Activated CD4-positive, alpha-beta memory T cell treated with anti-CD3 and anti-CD28 coated beads, Interleukin-2, amount 10 ng/mL, durations not matched to agents 7 days and 5 days (primary cell): ENCODE measurements around the gene PHACTR1. TPM values are rescaled to one million over a fixed set of nuclear protein-coding genes. Genes with fewer than 3 reads are reported as not detected.
"Not testable (repeated sequence)": the region's sequence is repeated elsewhere in the genome, so short reads cannot be mapped to it uniquely, and the experiment has no call there.

Experiments
- CTCF ChIA-PET: fragments of 350-600 bp; sonication (Branson Sonifier 250); formaldehyde crosslinking; loops from one replicate; lab custom pipeline; 2021; ENCODE audit warnings: antibody characterized with exemption, inconsistent platforms; lab: Charles Lee
- POLR2A ChIA-PET: fragments of 350-600 bp; sonication (Branson Sonifier 250); formaldehyde crosslinking; loops from one replicate; lab custom pipeline; 2021; ENCODE audit warnings: antibody characterized with exemption; lab: Charles Lee
- DNase-seq: peaks from one replicate; pipeline ENCODE4 v3.0.0-alpha.2; 2020
- H3K27ac Mint-ChIP-seq: one replicate; pipeline ENCODE4 v1.8.0; 2021; ENCODE audit warnings: mild to moderate bottlenecking, mixed read lengths
- H3K27me3 Mint-ChIP-seq: one replicate; pipeline ENCODE4 v1.8.0; 2021; ENCODE audit warnings: mixed read lengths
- H3K36me3 Mint-ChIP-seq: one replicate; pipeline ENCODE4 v1.8.0; 2021; ENCODE audit warnings: low read depth, mixed read lengths
- H3K4me1 Mint-ChIP-seq: one replicate; pipeline ENCODE4 v1.8.0; 2021; ENCODE audit warnings: mixed read lengths
- H3K4me3 Mint-ChIP-seq: one replicate; pipeline ENCODE4 v1.8.0; 2021; ENCODE audit warnings: mild to moderate bottlenecking, mixed read lengths
- H3K9me3 Mint-ChIP-seq: one replicate; pipeline ENCODE4 v1.8.0; 2021; ENCODE audit warnings: mixed read lengths
- total RNA-seq, 2 experiments: library from RNA; stranded (reverse); gene quantifications; one replicate each; pipeline ENCODE4 v1.2.3, GENCODE V29; 2021

The PHACTR1 gene
- total RNA-seq, 2 experiments from 2014 or later: 0.33 to 0.53 TPM

DNA sequence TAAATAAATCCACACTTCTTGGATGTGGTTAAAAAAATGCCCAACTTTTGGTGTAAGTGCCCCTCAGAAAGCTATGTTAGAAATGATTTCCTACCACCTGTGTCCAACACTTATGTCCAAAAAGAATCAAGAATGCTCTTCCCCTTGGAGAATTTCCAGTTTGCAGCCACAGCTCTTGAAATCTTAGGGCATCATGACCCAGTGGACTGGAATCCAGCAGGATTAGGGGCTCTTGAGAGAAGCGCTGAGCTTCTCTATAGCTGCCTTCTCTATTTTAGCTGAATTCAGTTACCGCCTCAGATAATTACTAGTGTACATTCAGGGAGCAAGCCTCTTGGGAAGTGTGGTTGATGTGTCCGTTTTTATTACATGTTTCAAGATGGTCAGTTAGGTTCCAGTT is 2.5 kb downstream of the PHACTR1 start:
- peaks cover 3% of the 10 kb centered on the region for H3K27me3 Mint-ChIP-seq
- no peak for DNase-seq
- no peak overlapping the region for H3K27ac Mint-ChIP-seq
- no peaks in the 10 kb centered on the region for H3K9me3 Mint-ChIP-seq
- H3K36me3 Mint-ChIP-seq: no peaks in the 10 kb centered on the region
- no peaks in the 10 kb centered on the region for H3K4me1 Mint-ChIP-seq
- POLR2A ChIA-PET: no interaction called here
- CTCF ChIA-PET: no interaction called here
- H3K4me3 Mint-ChIP-seq: no peak overlapping the region

- H3K36me3 Mint-ChIP-seq: no peaks in the 10 kb centered on the region
- ChIA-PET POLR2A (no interaction called here), CTCF (no interaction called here)
- peaks cover 1% of the 10 kb centered on the region for H3K27me3 Mint-ChIP-seq
- H3K27ac Mint-ChIP-seq: no peak overlapping the region
- no peak for DNase-seq
- H3K4me3 Mint-ChIP-seq: no peak overlapping the region
- H3K4me1 Mint-ChIP-seq: no peaks in the 10 kb centered on the region
- H3K9me3 Mint-ChIP-seq: no peaks in the 10 kb centered on the region
These were observed 3.7 kb downstream of the PHACTR1 start for GRCh38 chr6:12720310-12720709.

- DNase-seq: no peak
- Mint-ChIP-seq H3K27ac (no peak overlapping the region), H3K4me1 (no peaks in the 10 kb centered on the region), H3K9me3 (no peaks in the 10 kb centered on the region), H3K27me3 (no peaks in the 10 kb centered on the region), H3K36me3 (no peaks in the 10 kb centered on the region), H3K4me3 (no peak overlapping the region)
- ChIA-PET POLR2A (no interaction called here), CTCF (no interaction called here)
These were observed 8.7 kb downstream of the PHACTR1 start for GRCh38 chr6:12725263-12725662.

- Mint-ChIP-seq H3K27ac (no peak overlapping the region), H3K36me3 (no peaks in the 10 kb centered on the region), H3K9me3 (no peaks in the 10 kb centered on the region), H3K4me3 (no peak overlapping the region), H3K27me3 (no peaks in the 10 kb centered on the region), H3K4me1 (no peaks in the 10 kb centered on the region)
- POLR2A ChIA-PET: no interaction called here
- CTCF ChIA-PET: no interaction called here
- no peak for DNase-seq
These were observed 12.9 kb downstream of the PHACTR1 start for GRCh38 chr6:12729467-12729866.

GRCh38 chr6:12730809-12731208 is 14.2 kb downstream of the PHACTR1 start:
- H3K36me3 Mint-ChIP-seq, H3K4me3 Mint-ChIP-seq, H3K4me1 Mint-ChIP-seq, H3K27ac Mint-ChIP-seq, H3K9me3 Mint-ChIP-seq, DNase-seq, POLR2A ChIA-PET, H3K27me3 Mint-ChIP-seq, CTCF ChIA-PET: not testable (repeated sequence)

DNA sequence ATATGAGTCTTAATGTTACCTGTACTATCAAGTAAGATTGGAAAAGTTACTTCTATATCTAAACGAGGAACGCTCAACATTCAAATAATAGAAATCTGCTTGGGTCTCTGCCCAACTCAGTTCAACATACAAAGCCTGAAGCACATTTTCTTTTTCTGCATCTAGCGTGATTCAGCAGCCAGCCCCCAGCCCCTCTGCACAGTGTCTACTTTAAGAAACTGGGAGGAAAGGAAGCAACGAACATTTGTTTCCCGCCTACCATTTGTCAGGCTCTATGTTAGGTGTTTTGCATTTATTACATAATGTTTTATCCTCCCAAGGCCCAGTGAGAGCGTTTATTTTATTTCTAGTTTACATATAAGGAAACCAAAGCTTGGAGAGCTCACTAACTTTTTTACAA is 17.3 kb downstream of the PHACTR1 start:
- H3K27ac Mint-ChIP-seq: no peak overlapping the region
- ChIA-PET CTCF (no interaction called here), POLR2A (no interaction called here)
- H3K27me3 Mint-ChIP-seq: no peaks in the 10 kb centered on the region
- H3K9me3 Mint-ChIP-seq: no peaks in the 10 kb centered on the region
- H3K4me1 Mint-ChIP-seq: no peaks in the 10 kb centered on the region
- H3K4me3 Mint-ChIP-seq: no peak overlapping the region
- DNase-seq: no peak
- no peaks in the 10 kb centered on the region for H3K36me3 Mint-ChIP-seq

- H3K36me3 Mint-ChIP-seq: no peaks in the 10 kb centered on the region
- DNase-seq: no peak
- no peak overlapping the region for H3K4me3 Mint-ChIP-seq
- ChIA-PET POLR2A (no interaction called here), CTCF (no interaction called here)
- no peak overlapping the region for H3K27ac Mint-ChIP-seq
- no peaks in the 10 kb centered on the region for H3K4me1 Mint-ChIP-seq
- H3K9me3 Mint-ChIP-seq: no peaks in the 10 kb centered on the region
- no peaks in the 10 kb centered on the region for H3K27me3 Mint-ChIP-seq
These were observed 19.2 kb downstream of the PHACTR1 start for GRCh38 chr6:12735786-12736185.

DNA sequence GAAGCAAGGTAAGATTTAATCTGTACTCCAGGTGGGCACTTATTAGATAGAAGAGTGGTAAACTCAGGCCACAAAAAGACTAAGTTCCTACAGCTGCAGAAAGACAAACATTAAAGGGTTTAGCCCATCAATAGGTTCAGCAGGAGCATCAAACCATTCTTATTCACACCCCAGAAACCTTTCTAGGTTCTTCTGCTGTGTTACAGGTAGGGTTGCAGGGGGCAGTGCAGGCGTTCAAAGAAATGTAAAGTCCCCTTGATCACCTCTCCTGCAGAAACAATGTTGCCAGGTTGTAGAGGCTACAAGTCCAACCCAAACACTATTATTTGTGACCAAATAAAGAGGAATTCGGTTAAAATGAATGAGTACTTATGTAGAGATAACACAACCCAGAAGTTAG is 31.8 kb downstream of the PHACTR1 start:
- CTCF ChIA-PET: no interaction called here
- Mint-ChIP-seq H3K36me3 (no peaks in the 10 kb centered on the region), H3K27me3 (peaks cover 18% of the 10 kb centered on the region), H3K27ac (no peak overlapping the region), H3K9me3 (peaks cover 7% of the 10 kb centered on the region), H3K4me1 (no peaks in the 10 kb centered on the region), H3K4me3 (no peak overlapping the region)
- no peak for DNase-seq
- POLR2A ChIA-PET: no interaction called here

- Mint-ChIP-seq H3K27me3 (peaks cover 18% of the 10 kb centered on the region), H3K27ac (no peak overlapping the region), H3K9me3 (peaks cover 7% of the 10 kb centered on the region), H3K36me3 (no peaks in the 10 kb centered on the region), H3K4me3 (no peak overlapping the region), H3K4me1 (no peaks in the 10 kb centered on the region)
- DNase-seq: no peak
- ChIA-PET CTCF (no interaction called here), POLR2A (no interaction called here)
These were observed 32.4 kb downstream of the PHACTR1 start for GRCh38 chr6:12748815-12749521.

GRCh38 chr6:12749531-12750379 is 33.2 kb downstream of the PHACTR1 start:
- H3K4me3 Mint-ChIP-seq: no peak overlapping the region
- ChIA-PET CTCF (no interaction called here), POLR2A (no interaction called here)
- H3K27ac Mint-ChIP-seq: no peak overlapping the region
- H3K9me3 Mint-ChIP-seq: peaks cover 7% of the 10 kb centered on the region
- H3K4me1 Mint-ChIP-seq: no peaks in the 10 kb centered on the region
- H3K27me3 Mint-ChIP-seq: peaks cover 18% of the 10 kb centered on the region
- no peaks in the 10 kb centered on the region for H3K36me3 Mint-ChIP-seq
- no peak for DNase-seq

DNA sequence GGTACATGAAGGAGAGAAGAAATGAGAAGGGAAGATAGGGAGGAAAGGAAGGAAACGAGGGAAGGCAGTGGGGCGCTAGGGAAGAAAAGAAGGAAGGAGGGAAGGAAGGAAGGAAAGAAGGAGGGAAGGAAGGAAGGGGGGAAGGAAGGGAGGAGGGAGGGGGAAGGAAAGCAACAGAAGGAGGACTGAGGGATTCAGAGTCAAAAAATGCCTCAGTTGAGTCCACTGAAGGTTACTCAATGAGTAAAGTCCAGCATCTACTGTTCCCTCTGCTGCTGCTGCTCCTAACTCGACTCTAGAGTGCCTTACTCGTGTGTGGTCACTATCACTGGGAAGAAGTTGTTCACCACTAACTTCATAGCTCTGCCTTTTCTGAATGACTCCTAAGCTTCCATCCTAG is 33.8 kb downstream of the PHACTR1 start:
- no peak overlapping the region for H3K27ac Mint-ChIP-seq
- no peak overlapping the region for H3K4me3 Mint-ChIP-seq
- peaks cover 18% of the 10 kb centered on the region for H3K27me3 Mint-ChIP-seq
- ChIA-PET POLR2A (no interaction called here), CTCF (no interaction called here)
- DNase-seq: no peak
- peaks cover 3% of the 10 kb centered on the region for H3K9me3 Mint-ChIP-seq
- H3K36me3 Mint-ChIP-seq: no peaks in the 10 kb centered on the region
- no peaks in the 10 kb centered on the region for H3K4me1 Mint-ChIP-seq

DNA sequence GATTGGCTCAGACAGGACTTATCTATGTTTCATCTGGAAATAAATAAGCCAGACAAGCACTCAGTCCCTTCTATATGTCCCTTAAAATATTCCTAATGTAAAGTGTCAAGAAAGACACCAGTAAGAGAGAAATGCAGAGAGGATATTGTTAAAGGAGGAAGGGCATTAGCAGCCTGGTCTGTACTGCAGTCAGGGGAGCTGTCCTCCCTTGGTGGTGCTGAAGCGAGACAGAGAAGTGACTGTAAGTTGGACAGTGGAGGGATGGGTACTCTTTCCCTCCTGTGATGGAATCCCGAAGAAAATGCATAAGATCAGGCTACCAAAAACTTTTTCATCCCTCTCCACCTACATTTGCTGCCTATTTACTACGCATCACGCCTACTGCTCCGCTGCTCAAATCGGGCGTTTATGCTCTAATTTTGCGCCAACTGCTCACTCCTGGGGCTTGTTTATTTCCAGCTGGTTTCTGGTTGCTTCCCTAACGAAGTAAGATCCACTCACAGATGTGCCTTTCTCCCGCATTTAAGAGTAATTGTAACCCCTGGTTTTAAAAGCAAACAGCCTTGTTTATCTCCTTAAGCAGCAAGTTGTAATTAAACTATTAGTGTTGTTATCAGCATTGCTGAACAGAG is 35.2 kb downstream of the PHACTR1 start:
- no peaks in the 10 kb centered on the region for H3K36me3 Mint-ChIP-seq
- H3K9me3 Mint-ChIP-seq: no peaks in the 10 kb centered on the region
- no peak overlapping the region for H3K27ac Mint-ChIP-seq
- CTCF ChIA-PET: no interaction called here
- no peak overlapping the region for H3K4me3 Mint-ChIP-seq
- POLR2A ChIA-PET: no interaction called here
- no peaks in the 10 kb centered on the region for H3K4me1 Mint-ChIP-seq
- peak; percentile 46 for DNase-seq
- peaks cover 18% of the 10 kb centered on the region for H3K27me3 Mint-ChIP-seq

- ChIA-PET CTCF (no interaction called here), POLR2A (no interaction called here)
- Mint-ChIP-seq H3K36me3 (no peaks in the 10 kb centered on the region), H3K27ac (no peak overlapping the region), H3K27me3 (peaks cover 13% of the 10 kb centered on the region), H3K4me3 (no peak overlapping the region), H3K4me1 (no peaks in the 10 kb centered on the region), H3K9me3 (peaks cover 3% of the 10 kb centered on the region)
- no peak for DNase-seq
These were observed 36.5 kb downstream of the PHACTR1 start for GRCh38 chr6:12753036-12753435.
